ENCODE data around the gene CDH4. TPM values are rescaled to one million over a fixed set of nuclear protein-coding genes. Genes with fewer than 3 reads are reported as not detected.

Gene CDH4
- total RNA-seq, 2 experiments from 2014 or later, result 0.11 to 0.18 TPM

DNA sequence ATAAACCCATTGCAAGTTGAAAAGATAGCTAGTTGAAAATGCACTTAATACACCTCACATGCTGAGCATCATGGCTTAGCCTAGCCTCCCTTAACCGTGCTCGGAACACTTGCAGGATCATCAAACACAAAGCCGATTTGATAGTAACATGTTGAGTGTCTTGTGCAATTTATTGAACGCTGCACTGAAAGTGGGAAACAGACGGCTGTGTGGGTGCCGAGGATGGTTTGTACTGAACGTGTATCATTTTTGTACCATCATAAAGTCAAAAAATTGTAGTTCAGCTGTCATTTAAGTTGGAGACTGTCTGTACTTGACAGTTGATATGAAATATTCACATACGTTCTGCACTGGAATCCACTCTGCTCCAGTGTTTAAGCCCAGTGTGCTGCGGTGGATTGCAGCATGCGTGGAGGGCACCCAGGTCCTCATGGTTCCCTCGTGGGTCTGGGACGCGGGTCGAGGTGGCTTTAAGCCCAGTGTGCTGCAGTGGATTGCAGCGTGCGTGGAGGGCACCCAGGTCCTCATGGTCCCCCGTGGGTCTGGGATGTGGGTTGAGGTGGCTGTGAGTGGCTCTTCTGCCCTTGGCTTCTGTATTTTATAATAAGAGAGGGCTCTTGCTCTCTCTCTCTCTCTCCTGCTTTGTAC lies 77.0 kb downstream of the CDH4 start:
- intact Hi-C loops (cut with micrococcal nuclease), result no loop called here
- CTCF ChIA-PET, result no interaction called here

DNA sequence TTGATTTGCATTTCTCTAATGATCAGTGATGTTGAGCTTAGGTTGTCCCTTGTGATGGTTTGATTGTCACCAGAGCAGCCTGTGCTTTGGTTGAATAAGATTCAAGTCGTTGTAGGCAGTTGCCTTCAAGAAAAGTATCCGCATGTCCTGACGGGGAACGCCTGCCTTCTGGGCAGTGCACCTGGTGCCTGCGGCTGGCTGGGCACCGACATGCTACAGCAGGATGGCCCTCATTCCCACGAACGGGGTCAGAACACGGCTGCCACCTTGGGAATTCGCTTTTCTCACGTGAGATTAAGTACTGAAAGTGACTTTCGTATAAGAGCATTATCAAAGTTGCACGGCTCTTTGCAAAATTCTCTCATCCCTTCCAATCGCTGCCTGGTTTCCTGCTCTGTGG lies 78.4 kb downstream of the CDH4 start:
- Mint-ChIP-seq H3K27me3 (no peaks in the 10 kb centered on the region), H3K4me1 (ENCODE audit: low read depth) (no peaks in the 10 kb centered on the region), H3K9me3 (no peaks in the 10 kb centered on the region), H3K4me3 (no peak overlapping the region), H3K36me3 (ENCODE audit: low read depth) (no peaks in the 10 kb centered on the region), H3K27ac (no peak overlapping the region)
- TF ChIP-seq CTCF (IDR thresholded peaks at IDR 0.05), result no peak
- DNase-seq, result no peak
- no peak for ATAC-seq
- intact Hi-C loops (cut with micrococcal nuclease), result no loop called here
- POLR2A ChIA-PET, result no interaction called here
- CTCF ChIA-PET, result no interaction called here

More for the DNA sequence above, 77.0 kb downstream of the CDH4 start:
- no peaks in the 10 kb centered on the region for H3K27me3 Mint-ChIP-seq
- no peaks in the 10 kb centered on the region for H3K36me3 Mint-ChIP-seq (ENCODE audit: low read depth)
- no peaks in the 10 kb centered on the region for H3K4me1 Mint-ChIP-seq (ENCODE audit: low read depth)
- no peak overlapping the region for H3K4me3 Mint-ChIP-seq
- POLR2A ChIA-PET, result no interaction called here
- H3K27ac Mint-ChIP-seq, result no peak overlapping the region
- ATAC-seq, result no peak
- TF ChIP-seq CTCF (IDR thresholded peaks at IDR 0.05), result no peak
- DNase-seq, result no peak
- no peaks in the 10 kb centered on the region for H3K9me3 Mint-ChIP-seq

GRCh38 chr20:61331543-61331942 lies 79.5 kb downstream of the CDH4 start:
- Mint-ChIP-seq H3K4me3 (no peak overlapping the region), H3K36me3 (ENCODE audit: low read depth) (no peaks in the 10 kb centered on the region), H3K4me1 (ENCODE audit: low read depth) (no peaks in the 10 kb centered on the region), H3K27me3 (no peaks in the 10 kb centered on the region), H3K9me3 (no peaks in the 10 kb centered on the region), H3K27ac (no peak overlapping the region)
- intact Hi-C loops (cut with micrococcal nuclease), result no loop called here
- TF ChIP-seq CTCF (IDR thresholded peaks at IDR 0.05), result no peak
- CTCF ChIA-PET, result no interaction called here
- ATAC-seq (no peak), DNase-seq (no peak)
- POLR2A ChIA-PET, result no interaction called here

- ChIA-PET CTCF (no interaction called here), POLR2A (no interaction called here)
- no peak for TF ChIP-seq CTCF (IDR thresholded peaks at IDR 0.05)
- Mint-ChIP-seq H3K27ac (no peak overlapping the region), H3K4me1 (ENCODE audit: low read depth) (no peaks in the 10 kb centered on the region), H3K27me3 (no peaks in the 10 kb centered on the region), H3K36me3 (ENCODE audit: low read depth) (no peaks in the 10 kb centered on the region), H3K4me3 (no peak overlapping the region), H3K9me3 (no peaks in the 10 kb centered on the region)
- DNase-seq, result no peak
- no peak for ATAC-seq
- intact Hi-C loops (cut with micrococcal nuclease), result no loop called here
Observed at GRCh38 chr20:61332016-61332975, 80.2 kb downstream of the CDH4 start.

- Mint-ChIP-seq H3K27me3 (no peaks in the 10 kb centered on the region), H3K36me3 (ENCODE audit: low read depth) (no peaks in the 10 kb centered on the region), H3K27ac (no peak overlapping the region), H3K4me1 (ENCODE audit: low read depth) (no peaks in the 10 kb centered on the region), H3K4me3 (no peak overlapping the region), H3K9me3 (no peaks in the 10 kb centered on the region)
- ChIA-PET POLR2A (no interaction called here), CTCF (no interaction called here)
- DNase-seq (no peak), ATAC-seq (no peak)
- no peak for TF ChIP-seq CTCF (IDR thresholded peaks at IDR 0.05)
- intact Hi-C loops (cut with micrococcal nuclease), result no loop called here
Observed at GRCh38 chr20:61333484-61334108, 81.5 kb downstream of the CDH4 start.
